Lower leg skin (tissue), 4 donors: ENCODE measurements around the gene IL20RA. TPM values are rescaled to one million over a fixed set of nuclear protein-coding genes. Genes with fewer than 3 reads are reported as not detected.
"Not testable (repeated sequence)": the region's sequence is repeated elsewhere in the genome, so short reads cannot be mapped to it uniquely, and the experiment has no call there.

Experiments used
- DNase-seq, 2 donors: peaks; one replicate each; pipeline ENCODE4 v3.0.0-alpha.2; 2019; ENCODE audit warnings: low spot score in 2 of 2
- H3K4me3 ChIP-seq: fragments of 200-600 bp; sonication (generic); 2 replicates; pipeline ENCODE4 v1.5.1; 2017; ENCODE audit warnings: mild to moderate bottlenecking, low read depth; ENCODE audit not compliant: poor library complexity, severe bottlenecking
- POLR2A ChIP-seq, 2 donors: fragments of 450-650 bp; IDR thresholded peaks; one replicate each; pipeline ENCODE4 v1.6.1; 2016 to 2017; ENCODE audit warnings: antibody characterized with exemption in 2 of 2, mild to moderate bottlenecking in 1 of 2, moderate library complexity in 1 of 2
- WGBS, 2 donors: methylation state at CpG; one replicate each; pipeline ENCODE4 v1.1.5; 2018; 5-methylcytosine and 5-hydroxymethylcytosine counted together
- intact Hi-C: fragments of 100-400 bp; cut with DNase I; formaldehyde crosslinking; loops from one replicate; pipeline ENCODE4 v1.15.0; 2023; ENCODE audit warnings: low total_unique reads
- total RNA-seq, 4 donors: library from RNA; depleted of rRNA; stranded (reverse); fragments of >200 nt; gene quantifications; one replicate each; pipeline ENCODE4 v1.1.0, GENCODE V29; 2016
- TF ChIP-seq, protein P1 (sequence below), 3 donors: fragments of 450-650 bp; IDR thresholded peaks; one replicate each; pipeline ENCODE4 v1.5.1; 2016; ENCODE audit warnings: antibody characterized with exemption in 3 of 3, mild to moderate bottlenecking in 3 of 3, moderate library complexity in 2 of 3

IL20RA gene
- total RNA-seq, 4 donors from 2014 or later: 70.4 to 199 (median 146) TPM

DNA sequence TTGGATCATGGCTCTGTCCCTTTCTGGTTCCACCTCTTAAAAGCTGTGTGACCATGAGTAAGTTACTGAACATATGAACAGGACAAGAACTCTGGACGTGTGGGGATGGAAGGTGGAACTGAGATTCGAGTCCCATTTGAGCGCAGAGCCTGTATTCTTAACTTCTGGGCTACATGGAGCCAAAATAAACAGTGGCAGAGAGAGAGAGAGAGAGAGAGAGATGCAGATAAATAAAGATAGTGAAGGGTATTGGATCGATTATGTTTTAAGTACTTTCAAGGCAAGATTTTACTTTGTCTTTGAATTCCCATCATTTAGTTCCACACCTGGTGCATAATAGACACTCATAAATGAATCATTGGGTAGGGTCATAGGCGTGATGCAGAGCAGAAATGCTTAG, 82.9 kb downstream of the IL20RA start:
- no peak for DNase-seq
- intact Hi-C loops: no loop called here
- H3K4me3 ChIP-seq: no peak overlapping the region
- no peak for TF ChIP-seq POLR2A (IDR thresholded peaks at IDR 0.05)
- TF ChIP-seq, protein P1, sequence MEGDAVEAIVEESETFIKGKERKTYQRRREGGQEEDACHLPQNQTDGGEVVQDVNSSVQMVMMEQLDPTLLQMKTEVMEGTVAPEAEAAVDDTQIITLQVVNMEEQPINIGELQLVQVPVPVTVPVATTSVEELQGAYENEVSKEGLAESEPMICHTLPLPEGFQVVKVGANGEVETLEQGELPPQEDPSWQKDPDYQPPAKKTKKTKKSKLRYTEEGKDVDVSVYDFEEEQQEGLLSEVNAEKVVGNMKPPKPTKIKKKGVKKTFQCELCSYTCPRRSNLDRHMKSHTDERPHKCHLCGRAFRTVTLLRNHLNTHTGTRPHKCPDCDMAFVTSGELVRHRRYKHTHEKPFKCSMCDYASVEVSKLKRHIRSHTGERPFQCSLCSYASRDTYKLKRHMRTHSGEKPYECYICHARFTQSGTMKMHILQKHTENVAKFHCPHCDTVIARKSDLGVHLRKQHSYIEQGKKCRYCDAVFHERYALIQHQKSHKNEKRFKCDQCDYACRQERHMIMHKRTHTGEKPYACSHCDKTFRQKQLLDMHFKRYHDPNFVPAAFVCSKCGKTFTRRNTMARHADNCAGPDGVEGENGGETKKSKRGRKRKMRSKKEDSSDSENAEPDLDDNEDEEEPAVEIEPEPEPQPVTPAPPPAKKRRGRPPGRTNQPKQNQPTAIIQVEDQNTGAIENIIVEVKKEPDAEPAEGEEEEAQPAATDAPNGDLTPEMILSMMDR (IDR thresholded peaks at IDR 0.05): no peak
- 84 to 85% methylated on average over 5 of the region's 5 CpGs for WGBS, 2 donors

DNA sequence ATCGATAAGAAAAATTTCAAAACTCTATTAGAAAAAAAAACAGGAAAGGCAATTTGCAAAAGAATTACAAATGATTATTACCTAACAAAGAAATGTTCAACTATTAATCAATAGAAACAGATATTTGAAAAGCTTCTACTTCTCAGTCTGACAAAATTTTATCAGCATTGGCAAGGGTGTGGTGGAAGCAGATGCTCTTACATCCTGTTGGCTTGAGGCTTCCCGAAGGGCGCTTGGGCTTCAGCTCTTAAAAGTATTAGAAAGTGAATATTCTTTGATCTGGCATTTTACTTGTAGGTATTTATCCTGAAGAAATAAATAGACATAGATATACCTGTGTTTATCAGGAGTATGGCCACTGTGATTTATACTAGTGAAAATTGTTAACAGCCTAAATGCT, 84.0 kb downstream of the IL20RA start:
- no peak overlapping the region for H3K4me3 ChIP-seq
- intact Hi-C loops: no loop called here
- DNase-seq: no peak
- TF ChIP-seq POLR2A (IDR thresholded peaks at IDR 0.05): no peak
- TF ChIP-seq, protein P1 (IDR thresholded peaks at IDR 0.05): no peak
- 76 to 84% methylated on average over 3 of the region's 3 CpGs for WGBS, 2 donors

DNA sequence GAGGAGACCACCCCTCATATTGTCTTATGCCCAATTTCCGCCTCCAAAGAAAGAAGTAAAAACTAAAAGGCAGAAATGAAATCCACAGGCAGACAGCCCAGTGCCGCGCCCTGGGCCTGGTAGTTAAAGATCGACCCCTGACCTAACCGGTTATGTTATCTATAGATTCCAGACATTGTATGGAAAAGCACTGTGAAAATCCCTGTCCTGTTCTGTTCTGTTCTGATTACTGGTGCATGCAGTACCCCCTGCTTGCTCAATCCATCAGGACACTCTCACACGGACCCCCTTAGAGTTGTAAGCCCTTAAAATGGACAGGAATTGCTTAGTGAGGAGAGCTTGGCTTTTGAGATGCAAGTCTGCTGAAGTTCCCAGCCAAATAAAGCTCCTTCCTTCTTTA, 84.8 kb downstream of the IL20RA start:
- 83 to 88% methylated on average over 6 of the region's 6 CpGs for WGBS, 2 donors
- intact Hi-C loops, H3K4me3 ChIP-seq, DNase-seq: not testable (repeated sequence)

DNA sequence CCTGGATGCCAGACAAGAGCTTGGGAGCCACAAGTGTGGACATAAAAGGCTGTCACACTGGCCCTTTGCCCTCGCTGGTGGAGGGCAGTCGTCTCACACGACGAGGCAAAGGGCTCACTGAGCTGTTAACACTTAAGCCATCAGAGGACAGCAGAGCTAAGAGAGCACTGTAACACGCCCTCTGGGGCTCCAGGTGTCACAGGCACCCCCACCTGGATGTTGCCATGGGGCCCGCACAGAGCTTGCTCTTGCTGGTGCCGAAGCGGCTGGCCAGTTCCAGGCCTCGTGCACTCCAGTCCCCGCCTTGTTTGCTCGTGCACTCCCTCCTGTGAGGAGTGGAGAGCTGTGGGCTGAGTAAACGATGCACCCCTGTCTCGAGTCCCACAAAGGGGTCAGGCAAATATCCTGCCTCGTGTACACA, 85.3 kb downstream of the IL20RA start:
- intact Hi-C loops: no loop called here
- no peak overlapping the region for H3K4me3 ChIP-seq
- WGBS, 2 donors: 57 to 68% methylated on average over 14 of the region's 14 CpGs
- TF ChIP-seq, protein P1 (IDR thresholded peaks at IDR 0.05): no peak
- TF ChIP-seq POLR2A (IDR thresholded peaks at IDR 0.05): no peak
- DNase-seq: no peak

DNA sequence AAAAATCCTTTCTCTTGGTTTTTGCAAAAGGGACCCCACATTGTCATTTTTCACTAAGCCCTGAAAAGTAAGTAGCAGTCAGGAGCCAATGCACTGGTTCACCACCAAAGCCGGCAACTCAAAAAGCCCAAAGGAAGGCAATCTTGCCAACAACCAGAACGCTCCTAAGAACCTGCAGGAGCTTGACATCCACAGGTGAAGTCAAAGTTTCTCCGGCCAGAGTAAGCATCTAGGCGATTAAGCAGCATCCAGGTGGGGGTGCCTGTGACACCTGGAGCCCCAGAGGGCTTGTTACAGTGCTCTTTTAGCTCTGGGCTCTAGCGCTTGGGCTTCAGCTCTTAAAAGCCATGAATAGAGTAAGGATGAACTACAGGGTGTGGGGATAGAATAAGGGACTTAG, 86.6 kb downstream of the IL20RA start:
- DNase-seq: no peak
- WGBS, 2 donors: 83 to 91% methylated on average over 5 of the region's 5 CpGs
- intact Hi-C loops: no loop called here
- no peak overlapping the region for H3K4me3 ChIP-seq
- TF ChIP-seq, protein P1 (IDR thresholded peaks at IDR 0.05): no peak
- TF ChIP-seq POLR2A (IDR thresholded peaks at IDR 0.05): no peak

DNA sequence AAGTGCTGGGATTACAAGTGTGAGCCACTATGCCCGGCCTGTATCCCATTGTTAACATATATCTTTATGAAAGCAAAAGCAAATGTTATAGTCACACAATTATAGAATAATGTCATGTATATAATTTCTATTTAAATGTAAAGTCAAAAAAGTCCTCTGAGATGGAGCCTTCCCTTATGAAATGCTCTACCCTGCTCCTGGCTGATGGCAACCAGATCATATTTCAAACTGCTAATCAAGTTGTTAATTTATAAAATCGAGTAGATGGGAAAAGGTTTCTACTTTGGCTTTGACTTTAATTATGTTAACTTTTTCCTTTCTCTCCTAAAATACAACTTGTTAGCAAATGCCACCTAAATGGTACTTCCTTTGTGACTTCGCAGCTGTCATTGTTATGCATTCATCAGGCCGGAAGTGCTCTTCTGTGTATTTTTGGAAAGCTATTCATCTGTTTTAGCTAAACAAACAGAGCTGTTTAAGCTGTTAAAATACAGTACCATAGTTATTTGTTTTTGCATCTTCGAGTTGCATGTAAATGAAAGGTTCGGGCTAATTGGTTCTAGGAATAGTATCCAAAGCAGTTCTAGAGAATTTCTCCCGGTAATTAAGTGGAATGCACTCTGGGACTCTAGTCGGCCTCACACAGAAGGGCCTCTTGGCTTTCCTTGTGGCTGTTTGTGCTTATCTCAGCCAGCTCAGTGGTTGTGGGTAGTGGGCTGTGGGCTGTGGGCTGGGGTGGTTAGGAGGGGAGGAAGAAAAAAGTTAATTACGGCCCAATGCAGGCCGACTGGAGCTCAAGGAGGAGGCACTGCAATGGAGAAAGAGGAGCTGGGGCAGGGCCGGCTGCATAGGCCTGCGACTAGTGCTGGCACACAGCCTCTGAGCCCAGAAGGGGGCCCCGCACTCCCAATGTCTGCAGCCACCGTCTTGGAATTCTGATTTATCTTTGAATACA, 87.9 kb downstream of the IL20RA start:
- WGBS, 2 donors: 67 to 73% methylated on average over 14 of the region's 14 CpGs
- TF ChIP-seq, protein P1 (IDR thresholded peaks at IDR 0.05): no peak
- no peak for TF ChIP-seq POLR2A (IDR thresholded peaks at IDR 0.05)
- H3K4me3 ChIP-seq: no peak overlapping the region
- intact Hi-C loops: no loop called here
- no peak for DNase-seq
